Activated T-cell treated with anti-CD3 and anti-CD28 coated beads for 24 hours (primary cell): ENCODE data around the gene ITM2A.

ENCODE experiments used
- DNase-seq: peaks from one replicate; pipeline ENCODE4 v3.0.0-alpha.2; 2020; ENCODE audit warnings: low read depth

Gene ITM2A

GRCh38 chrX:79366873-79367749 is at the start of gene ITM2A:
ITM2A (minus strand) TSS chrX:79367334; CDS start chrX:79367215, 119 bp downstream.
- DNase-seq: peak; percentile 44

GRCh38 chrX:79415056-79415455 is 47.9 kb upstream of the ITM2A start:
- no peak for DNase-seq

- DNase-seq: no peak
Observed at GRCh38 chrX:79413963-79414362, 46.8 kb upstream of the ITM2A start.

GRCh38 chrX:79412972-79413371 is 45.8 kb upstream of the ITM2A start:
- no peak for DNase-seq

GRCh38 chrX:79412166-79412565 is 45.0 kb upstream of the ITM2A start:
- no peak for DNase-seq

GRCh38 chrX:79409657-79410056 is 42.5 kb upstream of the ITM2A start:
- no peak for DNase-seq

- DNase-seq: no peak
Observed at GRCh38 chrX:79408623-79409322, 41.6 kb upstream of the ITM2A start.

GRCh38 chrX:79400623-79401022 is 33.5 kb upstream of the ITM2A start:
- no peak for DNase-seq

- no peak for DNase-seq
Observed at GRCh38 chrX:79375340-79375739, 8.2 kb upstream of the ITM2A start.

GRCh38 chrX:79371640-79372039 is 4.5 kb upstream of the ITM2A start:
- DNase-seq: no peak

GRCh38 chrX:79371101-79371500 is 4.0 kb upstream of the ITM2A start:
- no peak for DNase-seq

GRCh38 chrX:79369871-79370270 is 2.7 kb upstream of the ITM2A start:
- no peak for DNase-seq

GRCh38 chrX:79368441-79368840 is 1.3 kb upstream of the ITM2A start:
- DNase-seq: no peak

GRCh38 chrX:79367907-79368306 is 773 bp upstream of the ITM2A start:
- no peak for DNase-seq

- no peak for DNase-seq
Observed at GRCh38 chrX:79366556-79366872, 620 bp downstream of the ITM2A start.

GRCh38 chrX:79365591-79365990 is 1.5 kb downstream of the ITM2A start:
- no peak for DNase-seq

GRCh38 chrX:79364306-79364705 is 2.8 kb downstream of the ITM2A start:
- no peak for DNase-seq

- DNase-seq: no peak
Observed at GRCh38 chrX:79361192-79361870, 5.8 kb downstream of the ITM2A start.

- DNase-seq: no peak
Observed at GRCh38 chrX:79336869-79337815, 30.0 kb downstream of the ITM2A start.

- no peak for DNase-seq
Observed at GRCh38 chrX:79330022-79330421, 37.1 kb downstream of the ITM2A start.

GRCh38 chrX:79325263-79325958 is 41.7 kb downstream of the ITM2A start:
- DNase-seq: no peak
